Activated CD4-positive, alpha-beta T cell treated with anti-CD3 and anti-CD28 coated beads, Interleukin-10, Interleukin-2, amounts not matched to agents 100 ng/mL and 50 ng/mL, durations not matched to agents 16 hours and 8 hours (primary cell): ENCODE results near the gene PAX5.

Experiments
- DNase-seq: peaks from one replicate; pipeline ENCODE4 v3.0.0-alpha.2; 2020

Gene PAX5

GRCh38 chr9:36950389-36950788 is 83.7 kb downstream of the PAX5 start:
- DNase-seq = no peak

GRCh38 chr9:36949466-36949865 is 84.6 kb downstream of the PAX5 start:
- no peak for DNase-seq

GRCh38 chr9:36948051-36948450 is 86.0 kb downstream of the PAX5 start:
- no peak for DNase-seq

GRCh38 chr9:36946653-36947052 is 87.4 kb downstream of the PAX5 start:
- no peak for DNase-seq

- DNase-seq = no peak
These were observed 88.1 kb downstream of the PAX5 start for GRCh38 chr9:36945999-36946398.

GRCh38 chr9:36942891-36943290 is 91.2 kb downstream of the PAX5 start:
- no peak for DNase-seq

- DNase-seq = no peak
These were observed 92.6 kb downstream of the PAX5 start for GRCh38 chr9:36941441-36941840.

- no peak for DNase-seq
These were observed 93.2 kb downstream of the PAX5 start for GRCh38 chr9:36940881-36941280.

GRCh38 chr9:36940500-36940853 is 93.6 kb downstream of the PAX5 start:
- no peak for DNase-seq

- DNase-seq = no peak
These were observed 94.2 kb downstream of the PAX5 start for GRCh38 chr9:36939655-36940499.

- DNase-seq = no peak
These were observed 94.9 kb downstream of the PAX5 start for GRCh38 chr9:36939214-36939613.

- DNase-seq = no peak
These were observed 95.5 kb downstream of the PAX5 start for GRCh38 chr9:36938617-36939016.

- no peak for DNase-seq
These were observed 96.1 kb downstream of the PAX5 start for GRCh38 chr9:36937951-36938350.

GRCh38 chr9:36937346-36937745 is 96.7 kb downstream of the PAX5 start:
- no peak for DNase-seq

- no peak for DNase-seq
These were observed 97.6 kb downstream of the PAX5 start for GRCh38 chr9:36936498-36936831.

- no peak for DNase-seq
These were observed 98.1 kb downstream of the PAX5 start for GRCh38 chr9:36935768-36936497.

- DNase-seq = peak; percentile 29
These were observed 98.7 kb downstream of the PAX5 start for GRCh38 chr9:36935332-36935731.

GRCh38 chr9:36934478-36935065 is 99.5 kb downstream of the PAX5 start:
- no peak for DNase-seq

GRCh38 chr9:36933676-36934215 is 100.3 kb downstream of the PAX5 start:
- DNase-seq = no peak

GRCh38 chr9:36932198-36932597 is 101.9 kb downstream of the PAX5 start:
- DNase-seq = no peak

- no peak for DNase-seq
These were observed 103.1 kb downstream of the PAX5 start for GRCh38 chr9:36930941-36931340.

- DNase-seq = no peak
These were observed 104.8 kb downstream of the PAX5 start for GRCh38 chr9:36929350-36929675.

- DNase-seq = peak; percentile 86
These were observed 105.3 kb downstream of the PAX5 start for GRCh38 chr9:36928670-36929349.
